KMS-11 (cell line): Measurements from ENCODE around the gene ZMYND8.

Experiments
- H2AFZ ChIP-seq: fragments of 200-600 bp; sonication (generic); 2 replicates; pipeline ENCODE4 v1.6.1; 2016; ENCODE audit warnings: antibody characterized with exemption, mixed run types, low read depth
- H3K27ac ChIP-seq: fragments of 200-600 bp; sonication (generic); 2 replicates; pipeline ENCODE4 v1.6.1; 2016; ENCODE audit warnings: mild to moderate bottlenecking, mixed run types
- H3K27me3 ChIP-seq: fragments of 200-600 bp; sonication (generic); 2 replicates; pipeline ENCODE4 v1.6.1; 2017; ENCODE audit warnings: mild to moderate bottlenecking, low read depth, mixed run types, moderate library complexity; ENCODE audit not compliant: insufficient read depth
- H3K36me3 ChIP-seq: fragments of 200-600 bp; sonication (generic); 2 replicates; pipeline ENCODE4 v1.6.1; 2017; ENCODE audit warnings: mild to moderate bottlenecking, mixed run types; ENCODE audit not compliant: insufficient read depth
- H3K4me1 ChIP-seq: fragments of 200-600 bp; sonication (generic); 2 replicates; pipeline ENCODE4 v1.6.1; 2016; ENCODE audit warnings: mild to moderate bottlenecking, low read depth, mixed run types; ENCODE audit not compliant: poor library complexity, severe bottlenecking
- H3K4me2 ChIP-seq: fragments of 200-600 bp; sonication (generic); 2 replicates; pipeline ENCODE4 v1.7.0; 2016; ENCODE audit warnings: mild to moderate bottlenecking, mixed run types
- H3K4me3 ChIP-seq: fragments of 200-600 bp; sonication (generic); IDR thresholded peaks from 2 replicates; pipeline ENCODE4 v1.6.1; 2017; ENCODE audit warnings: low read depth, low read length, mixed read lengths; ENCODE audit not compliant: insufficient read depth
- H3K79me2 ChIP-seq: fragments of 200-600 bp; sonication (generic); 2 replicates; pipeline ENCODE4 v1.6.1; 2016; ENCODE audit warnings: low read depth, mixed run types; ENCODE audit not compliant: insufficient read depth
- H3K9ac ChIP-seq: fragments of 200-600 bp; sonication (generic); 2 replicates; pipeline ENCODE4 v1.6.1; 2016; ENCODE audit warnings: mild to moderate bottlenecking, mixed run types
- H4K20me1 ChIP-seq: fragments of 200-600 bp; sonication (generic); 2 replicates; pipeline ENCODE4 v1.6.1; 2016; ENCODE audit warnings: mild to moderate bottlenecking, mixed run types; ENCODE audit not compliant: insufficient read depth
- CTCF ChIP-seq: fragments of 200-600 bp; sonication (generic); conservative IDR thresholded peaks from 2 replicates; pipeline ENCODE4 v1.6.1; 2017; ENCODE audit warnings: low read depth, mild to moderate bottlenecking, antibody characterized with exemption, low read length, moderate library complexity, mixed read lengths

The ZMYND8 gene

GRCh38 chr20:47284373-47284772 lies 72.1 kb downstream of the ZMYND8 start:
- no peak overlapping the region for H3K4me3 ChIP-seq
- no peak overlapping the region for H2AFZ ChIP-seq
- H3K4me1 ChIP-seq, result no peaks in the 10 kb centered on the region
- H3K27me3 ChIP-seq, result no peaks in the 10 kb centered on the region
- no peaks in the 10 kb centered on the region for H4K20me1 ChIP-seq
- TF ChIP-seq CTCF, result no peak
- no peak overlapping the region for H3K4me2 ChIP-seq
- no peaks in the 10 kb centered on the region for H3K36me3 ChIP-seq
- H3K9ac ChIP-seq, result no peak overlapping the region
- H3K79me2 ChIP-seq, result no peaks in the 10 kb centered on the region
- no peak overlapping the region for H3K27ac ChIP-seq

- Histone ChIP-seq H4K20me1 (no peaks in the 10 kb centered on the region), H3K4me3 (no peak overlapping the region), H3K9ac (no peak overlapping the region), H3K27ac (no peak overlapping the region), H3K79me2 (no peaks in the 10 kb centered on the region), H3K27me3 (no peaks in the 10 kb centered on the region), H3K4me1 (no peaks in the 10 kb centered on the region), H3K4me2 (no peak overlapping the region), H2AFZ (no peak overlapping the region), H3K36me3 (no peaks in the 10 kb centered on the region)
- TF ChIP-seq CTCF, result no peak
These were observed 73.1 kb downstream of the ZMYND8 start for GRCh38 chr20:47283411-47283810.

GRCh38 chr20:47282864-47283263 lies 73.6 kb downstream of the ZMYND8 start:
- H2AFZ ChIP-seq, result no peak overlapping the region
- no peak overlapping the region for H3K27ac ChIP-seq
- no peaks in the 10 kb centered on the region for H3K27me3 ChIP-seq
- no peaks in the 10 kb centered on the region for H4K20me1 ChIP-seq
- TF ChIP-seq CTCF, result no peak
- no peak overlapping the region for H3K4me2 ChIP-seq
- H3K9ac ChIP-seq, result no peak overlapping the region
- no peak overlapping the region for H3K4me3 ChIP-seq
- H3K79me2 ChIP-seq, result no peaks in the 10 kb centered on the region
- no peaks in the 10 kb centered on the region for H3K4me1 ChIP-seq
- no peaks in the 10 kb centered on the region for H3K36me3 ChIP-seq

GRCh38 chr20:47281376-47281775 lies 75.1 kb downstream of the ZMYND8 start:
- no peaks in the 10 kb centered on the region for H3K4me1 ChIP-seq
- no peaks in the 10 kb centered on the region for H3K36me3 ChIP-seq
- H3K79me2 ChIP-seq, result no peaks in the 10 kb centered on the region
- H3K27ac ChIP-seq, result no peak overlapping the region
- no peak overlapping the region for H2AFZ ChIP-seq
- TF ChIP-seq CTCF, result no peak
- H3K4me2 ChIP-seq, result no peak overlapping the region
- no peak overlapping the region for H3K4me3 ChIP-seq
- H3K9ac ChIP-seq, result no peak overlapping the region
- no peaks in the 10 kb centered on the region for H4K20me1 ChIP-seq
- H3K27me3 ChIP-seq, result no peaks in the 10 kb centered on the region

GRCh38 chr20:47280668-47281067 lies 75.8 kb downstream of the ZMYND8 start:
- Histone ChIP-seq H4K20me1 (no peaks in the 10 kb centered on the region), H3K4me3 (no peak overlapping the region), H2AFZ (no peak overlapping the region), H3K27me3 (no peaks in the 10 kb centered on the region), H3K79me2 (no peaks in the 10 kb centered on the region), H3K4me2 (no peak overlapping the region), H3K36me3 (no peaks in the 10 kb centered on the region), H3K4me1 (no peaks in the 10 kb centered on the region), H3K9ac (no peak overlapping the region), H3K27ac (no peak overlapping the region)
- TF ChIP-seq CTCF, result no peak
